ENCODE results near the gene REEP1.

Gene REEP1

DNA sequence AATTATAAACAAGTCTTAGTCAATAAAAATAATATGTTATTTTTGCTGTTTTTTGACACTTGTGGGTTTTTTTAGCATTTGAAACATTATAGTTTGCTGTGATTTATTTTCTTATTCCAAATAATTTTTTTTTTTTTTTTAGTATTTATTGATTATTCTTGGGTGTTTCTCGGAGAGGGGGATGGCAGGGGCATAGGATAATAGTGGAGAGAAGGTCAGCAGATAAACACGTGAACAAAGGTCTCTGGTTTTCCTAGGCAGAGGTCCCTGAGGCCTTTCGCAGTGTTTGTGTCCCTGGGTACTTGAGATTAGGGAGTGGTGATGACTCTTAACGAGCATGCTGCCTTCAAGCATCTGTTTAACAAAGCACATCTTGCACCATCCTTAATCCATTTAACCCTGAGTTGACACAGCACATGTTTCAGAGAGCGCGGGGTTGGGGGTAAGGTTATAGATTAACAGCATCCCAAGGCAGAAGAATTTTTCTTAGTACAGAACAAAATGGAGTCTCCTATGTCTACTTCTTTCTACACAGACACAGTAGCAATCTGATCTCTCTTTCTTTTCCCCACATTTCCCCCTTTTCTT is 8.5 kb upstream of the REEP1 start:
- peak; percentile 13 to 52 for DNase-seq

GRCh38 chr2:86344404-86344803 is 7.0 kb upstream of the REEP1 start:
- no peak for DNase-seq

- no peak for DNase-seq
Observed at GRCh38 chr2:86342488-86342887, 5.1 kb upstream of the REEP1 start.

- DNase-seq, result no peak
Observed at GRCh38 chr2:86341470-86341869, 4.0 kb upstream of the REEP1 start.

DNA sequence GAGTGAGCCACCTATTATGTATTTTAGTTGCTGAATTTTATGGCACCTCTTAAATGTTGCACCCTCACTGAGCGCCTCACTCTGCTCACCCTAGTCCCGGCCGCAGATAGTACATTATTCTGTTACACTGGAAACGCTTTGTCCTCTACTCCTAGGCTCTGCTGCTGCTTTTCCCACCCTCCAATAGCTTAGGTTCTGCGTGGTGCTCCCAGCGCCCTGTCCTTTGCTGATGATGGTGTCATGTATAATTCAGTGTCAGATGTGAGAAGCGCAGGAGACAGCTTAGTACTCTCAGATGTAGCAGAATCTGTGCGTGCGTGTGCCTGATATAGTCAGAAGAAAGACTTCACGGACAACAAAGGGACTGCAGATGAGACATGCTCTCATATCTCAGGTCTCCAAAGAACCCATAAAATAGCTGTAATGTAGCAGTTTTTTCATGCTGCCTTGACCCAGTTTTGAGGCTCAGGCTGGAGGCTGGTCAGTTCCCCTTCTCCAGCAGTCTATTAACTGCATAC is 1.4 kb upstream of the REEP1 start:
- no peak for DNase-seq

- peak in 1 of 2 experiments; percentile 34 for DNase-seq
Observed at GRCh38 chr2:86336675-86337243, 667 bp downstream of the REEP1 start.

DNA sequence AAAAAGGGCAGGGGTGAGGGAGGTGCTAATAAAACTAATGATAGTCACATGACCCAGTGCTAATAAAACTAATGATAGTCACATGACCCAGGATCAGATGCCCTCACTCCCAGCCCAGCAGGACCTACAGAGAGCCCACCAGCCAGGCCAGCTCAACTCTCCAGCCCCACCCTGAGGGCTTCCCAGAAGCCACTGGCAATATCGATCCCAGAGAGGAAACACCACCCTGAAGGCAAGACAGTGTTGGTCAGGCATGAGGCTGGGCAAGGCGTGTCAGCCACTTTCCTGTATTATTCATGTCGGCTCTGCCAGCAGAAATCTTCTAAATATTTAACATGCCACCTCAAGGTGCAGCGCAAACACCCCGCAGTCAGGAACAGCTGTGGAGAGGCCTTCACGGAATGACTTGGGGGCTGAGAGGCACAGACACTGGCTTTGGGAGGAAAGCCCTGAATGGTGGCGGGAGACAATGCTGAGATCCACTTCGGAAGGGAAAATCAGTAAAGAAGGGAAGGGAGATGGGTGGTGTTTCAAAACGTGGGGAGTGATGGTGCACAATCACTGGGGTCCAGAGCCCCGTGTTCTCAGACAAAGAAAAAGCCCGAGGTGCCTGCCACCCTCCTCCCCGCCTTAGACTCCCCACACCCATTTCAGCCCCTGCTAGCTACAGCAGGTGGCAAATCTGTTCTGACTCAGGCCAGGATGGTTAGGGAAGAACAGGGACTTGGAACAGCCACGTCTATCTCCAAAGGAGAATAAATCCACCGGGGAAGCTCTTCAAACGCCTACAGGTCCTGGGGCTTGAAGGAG is 1.4 kb downstream of the REEP1 start:
- peak in 1 of 2 experiments; percentile 34 for DNase-seq

DNA sequence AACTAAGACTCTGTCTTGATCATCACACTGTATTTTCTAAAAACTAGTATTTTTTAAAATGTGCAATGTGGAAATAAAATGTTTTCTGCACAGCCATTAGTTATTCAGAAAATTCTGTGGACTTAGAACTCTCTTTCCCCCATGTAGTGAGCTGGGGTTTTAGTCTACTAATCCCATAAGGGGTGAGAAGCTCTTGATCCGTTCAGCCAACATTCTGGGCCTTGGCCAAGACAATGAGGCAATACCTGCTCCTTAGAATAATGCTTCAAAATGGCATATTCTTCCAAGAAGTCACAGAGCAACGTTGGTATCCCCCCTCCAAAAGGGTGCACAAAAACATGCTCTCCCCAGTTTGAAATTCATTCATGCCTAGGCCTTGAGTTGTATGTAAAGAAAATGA is 4.0 kb downstream of the REEP1 start:
- peak in 1 of 2 experiments; percentile 24 for DNase-seq

GRCh38 chr2:86332654-86333053 is 4.8 kb downstream of the REEP1 start:
- DNase-seq, result no peak

GRCh38 chr2:86331384-86331783 is 6.0 kb downstream of the REEP1 start:
- peak in 1 of 2 experiments; percentile 46 for DNase-seq

DNA sequence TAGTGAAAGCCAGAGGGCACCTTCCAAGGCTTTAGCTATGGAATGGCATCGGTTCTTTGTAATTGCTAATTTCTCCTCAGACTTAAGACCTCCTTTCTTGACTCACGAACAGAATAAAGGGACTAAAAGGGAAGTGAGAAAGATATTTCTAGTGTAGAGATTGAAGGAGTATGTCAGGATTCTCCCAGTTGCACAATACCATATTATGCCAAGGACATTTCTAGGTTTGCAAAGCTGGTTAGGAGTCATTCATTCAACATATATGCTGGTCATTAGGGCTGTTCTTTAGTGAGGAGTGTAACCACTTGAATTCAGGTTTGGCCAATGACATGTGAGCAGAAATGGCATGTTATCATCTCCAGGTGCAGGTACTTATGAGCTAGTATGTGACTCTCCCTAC is 7.4 kb downstream of the REEP1 start:
- no peak for DNase-seq

DNA sequence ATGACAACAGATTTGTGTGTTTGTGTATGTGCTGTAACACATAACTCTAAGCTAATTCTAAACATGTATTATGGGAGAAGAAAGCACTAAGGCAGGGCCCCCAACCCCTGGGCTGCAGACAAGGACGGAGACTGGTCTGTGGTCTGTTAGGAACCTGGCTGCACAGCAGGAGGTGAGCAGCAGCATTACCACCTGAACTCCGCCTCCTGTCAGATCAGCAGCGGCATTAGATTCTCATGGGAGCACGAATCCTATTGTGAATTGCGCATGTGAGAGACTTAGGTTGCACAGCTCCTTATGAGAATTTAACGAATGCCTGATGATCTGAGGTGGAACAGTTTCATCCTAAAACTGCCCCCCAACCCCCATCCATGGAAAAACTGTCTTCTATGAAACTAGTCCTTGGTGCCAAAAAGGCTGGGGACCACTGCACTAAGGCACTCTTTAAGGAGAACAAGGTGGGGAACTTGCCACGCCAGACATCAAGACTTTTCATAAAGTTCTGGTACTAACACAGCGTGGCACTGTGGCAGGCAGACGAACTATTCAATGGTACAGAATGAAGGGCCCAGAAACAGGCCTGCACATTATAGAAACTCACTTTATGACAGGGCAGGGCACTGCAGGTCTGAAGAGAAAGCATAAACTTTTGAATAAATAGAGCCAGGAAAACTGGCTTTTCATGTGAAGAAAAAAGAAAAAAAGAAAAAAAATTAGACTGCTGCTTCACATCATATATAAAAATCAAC is 14.0 kb downstream of the REEP1 start:
- DNase-seq, result no peak

- DNase-seq, result no peak
Observed at GRCh38 chr2:86319700-86320580, 17.5 kb downstream of the REEP1 start.

GRCh38 chr2:86315084-86315483 is 22.3 kb downstream of the REEP1 start:
- no peak for DNase-seq

GRCh38 chr2:86314125-86314524 is 23.3 kb downstream of the REEP1 start:
- no peak for DNase-seq

DNA sequence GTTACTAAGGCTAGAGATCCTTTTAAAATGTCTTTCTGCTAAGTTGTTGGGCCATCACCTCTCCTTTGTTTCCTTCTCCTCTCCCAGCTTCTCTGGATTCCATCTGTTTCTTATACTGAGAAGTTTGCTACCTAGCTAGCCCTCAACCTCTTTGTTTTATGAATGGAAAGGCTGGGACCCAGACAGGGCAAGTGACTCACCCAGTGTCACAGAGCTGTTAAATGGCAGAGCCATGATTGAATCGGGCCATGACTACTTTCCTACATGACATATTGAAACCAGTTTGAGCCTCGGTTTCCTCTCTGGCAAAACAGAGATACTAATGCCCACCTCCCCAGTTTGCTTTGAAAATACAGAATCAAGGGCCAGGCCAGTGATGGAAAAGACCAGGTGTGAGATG is 24.1 kb downstream of the REEP1 start:
- no peak for DNase-seq

DNA sequence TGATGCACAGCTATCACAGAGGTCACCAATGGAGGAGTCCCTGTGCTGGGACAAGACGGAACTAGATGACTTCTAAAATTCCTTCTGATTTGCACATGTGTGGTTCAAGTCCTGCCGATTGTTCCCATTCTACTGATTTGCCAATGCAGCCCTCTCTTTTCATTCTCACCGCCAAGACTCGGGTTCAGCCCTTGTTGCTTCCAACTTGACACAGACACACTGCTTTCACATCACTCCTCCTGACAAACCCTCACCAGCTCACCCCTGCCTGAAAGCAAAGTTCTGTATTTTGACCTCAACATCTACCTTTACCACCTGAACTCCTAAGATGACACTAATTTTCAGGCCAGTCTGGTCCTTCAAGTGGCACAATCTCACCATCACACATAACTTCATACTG is 25.5 kb downstream of the REEP1 start:
- DNase-seq, result no peak

- no peak for DNase-seq
Observed at GRCh38 chr2:86309966-86310365, 27.5 kb downstream of the REEP1 start.

DNA sequence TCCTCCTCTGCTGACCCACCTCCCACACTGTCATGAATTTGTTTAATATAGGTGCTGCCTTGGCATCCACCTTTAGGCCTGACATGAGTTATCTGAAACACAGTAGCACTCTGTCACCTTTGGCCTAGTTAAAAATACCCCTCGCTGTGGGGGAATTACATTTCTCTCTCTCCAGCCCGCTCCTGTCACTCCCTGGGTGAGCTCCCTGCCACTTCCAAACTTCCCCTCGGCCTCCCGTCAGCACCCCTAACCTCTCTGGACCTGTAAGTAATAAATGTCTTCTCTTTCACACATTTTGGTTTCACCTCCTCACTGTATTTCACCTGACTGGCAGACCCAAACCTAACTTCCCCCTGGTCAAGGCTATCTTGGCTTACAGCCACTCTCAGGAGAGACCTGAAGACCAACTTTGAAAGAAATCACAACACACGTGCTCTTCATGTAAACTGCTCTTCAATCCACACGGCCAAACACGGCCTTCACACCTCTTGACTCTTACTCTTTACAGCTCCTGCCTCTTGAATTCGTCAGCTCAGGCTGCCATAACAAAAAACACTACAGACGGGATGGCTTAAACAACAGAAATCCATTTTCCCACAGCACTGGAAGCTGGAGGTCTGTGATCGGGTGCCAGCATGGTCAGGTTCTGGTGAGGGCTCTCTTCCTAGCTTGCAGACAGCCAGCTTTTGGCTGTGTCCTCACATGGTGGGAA is 28.3 kb downstream of the REEP1 start:
- no peak for DNase-seq

GRCh38 chr2:86308356-86308755 is 29.1 kb downstream of the REEP1 start:
- DNase-seq, result no peak

DNA sequence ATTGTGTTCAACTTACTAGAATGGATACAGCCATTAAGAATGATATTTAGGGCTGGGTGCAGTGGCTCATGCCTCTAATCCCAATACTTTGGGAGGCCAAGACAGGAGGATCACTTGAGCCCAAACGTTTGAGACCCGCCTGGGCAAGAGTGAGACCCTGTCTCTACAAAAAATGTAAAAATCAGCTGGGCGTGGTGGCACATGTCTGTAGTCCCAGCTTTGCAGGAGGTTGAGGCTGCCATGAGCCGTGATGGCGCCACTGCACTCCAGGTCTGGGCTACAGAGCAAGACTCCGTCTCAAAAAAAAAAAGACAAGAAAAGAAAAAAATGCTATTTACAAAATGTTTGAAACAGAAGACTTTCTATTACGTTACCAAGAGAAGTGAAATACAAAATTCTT is 30.0 kb downstream of the REEP1 start:
- DNase-seq, result no peak

GRCh38 chr2:86305915-86306254 is 31.5 kb downstream of the REEP1 start:
- peak in 1 of 2 experiments; percentile 28 for DNase-seq
